HepG2 (cell line): ENCODE measurements around the gene PARVB. TPM values are rescaled to one million over a fixed set of nuclear protein-coding genes. Genes with fewer than 3 reads are reported as not detected.

Experiments
- ATAC-seq: fragments of 200-7000 bp; cut with Tn5 transposase; 3 replicates; pipeline ENCODE4 v1.9.1; 2020; ENCODE audit warnings: mild to moderate bottlenecking, moderate library complexity
- BruUV-seq: library from RNA; stranded (reverse); fragments of 400-500 nt; replicated peaks from 2 replicates; lab custom pipeline; 2021; lab: Mats Ljungman, UMichigan
- CTCF ChIA-PET: fragments of 300-600 bp; formaldehyde crosslinking; extraction: SDS; loops from one replicate; lab custom pipeline; 2021; ENCODE audit warnings: low total read pairs, inconsistent platforms, low intra/inter-chr PET ratio; lab: Yijun Ruan, JAX
- POLR2A ChIA-PET: fragments of 350-600 bp; sonication (Branson Sonifier 250); formaldehyde crosslinking; loops from one replicate; lab custom pipeline; 2020; ENCODE audit warnings: antibody characterized with exemption, inconsistent platforms; lab: Yijun Ruan, JAX
- DNase-seq: peaks from one replicate; pipeline ENCODE4 v3.0.0-alpha.2; 2015; ENCODE audit warnings: low spot score
- FAIRE-seq: peaks from 3 replicates; lab custom pipeline; 2011; peaks lifted over from hg19 to GRCh38; lab: Jason Lieb, UNC
- H2AFZ ChIP-seq: one replicate; pipeline ENCODE4 v1.6.1; 2011; ENCODE audit warnings: low read length, inconsistent platforms
- H3K27ac ChIP-seq: fragments of 300-600 bp; 3 replicates; pipeline ENCODE4 v1.8.0; 2011; ENCODE audit warnings: mixed run types, mild to moderate bottlenecking, mixed read lengths, low read length, inconsistent platforms; ENCODE audit not compliant: insufficient read depth; ENCODE audit errors: extremely low read length
- H3K27me3 ChIP-seq, 2 experiments: fragments of 200-600 bp in 1 of 2; 2 replicates in 1 of 2; 3 replicates in 1 of 2; pipeline versions ENCODE4 v1.6.0 to v1.8.0; 2011; ENCODE audit warnings: low read length in 2 of 2, mild to moderate bottlenecking in 2 of 2, moderate library complexity in 2 of 2, inconsistent platforms in 1 of 2; ENCODE audit not compliant: insufficient read depth in 2 of 2, control insufficient read depth in 1 of 2
- H3K36me3 ChIP-seq, 2 experiments: fragments of 200-600 bp in 1 of 2; replicated peaks in 1 of 2; 2 replicates in 1 of 2; 3 replicates in 1 of 2; pipeline versions ENCODE4 v1.5.1 to v1.8.0; 2011; ENCODE audit warnings: low read length in 2 of 2, inconsistent platforms in 1 of 2; ENCODE audit not compliant: insufficient read depth in 2 of 2, control insufficient read depth in 1 of 2
- H3K4me1 ChIP-seq: 2 replicates; pipeline ENCODE4 v1.5.1; 2012; ENCODE audit warnings: low read length, inconsistent platforms; ENCODE audit not compliant: insufficient read depth
- H3K4me2 ChIP-seq: 2 replicates; pipeline ENCODE4 v1.6.0; 2011; ENCODE audit warnings: low read depth, low read length, inconsistent platforms
- H3K4me3 ChIP-seq, 3 experiments: fragments of 200-600 bp in 1 of 3; sonication (generic), shearing (Covaris generic) in 1 of 3; replicated peaks in 1 of 3; 2 replicates each; pipeline ENCODE4 v1.5.1; 2011 to 2016; ENCODE audit warnings: low read length in 3 of 3, inconsistent platforms in 2 of 3, low read depth in 2 of 3, mild to moderate bottlenecking in 2 of 3, control low read depth in 1 of 3, mixed read lengths in 1 of 3; ENCODE audit not compliant: insufficient read depth in 1 of 3
- H3K79me2 ChIP-seq: one replicate; pipeline ENCODE4 v1.6.1; 2011; ENCODE audit warnings: low read length, inconsistent platforms; ENCODE audit not compliant: insufficient read depth
- H3K9ac ChIP-seq: 2 replicates; pipeline ENCODE4 v1.6.0; 2011; ENCODE audit warnings: mild to moderate bottlenecking, low read depth, low read length, inconsistent platforms; ENCODE audit not compliant: insufficient read depth
- H3K9me3 ChIP-seq: 2 replicates; pipeline ENCODE4 v1.5.1; 2012; ENCODE audit warnings: mild to moderate bottlenecking, low read length
- H4K20me1 ChIP-seq: 2 replicates; pipeline ENCODE4 v1.6.0; 2011; ENCODE audit warnings: inconsistent platforms, mild to moderate bottlenecking, low read length, moderate library complexity; ENCODE audit not compliant: insufficient read depth
- CENPX ChIP-seq: sonication (generic); formaldehyde crosslinking; IDR thresholded peaks from 2 replicates; pipeline ENCODE4 v1.9.0; 2021; ENCODE audit warnings: mild to moderate bottlenecking, missing genetic modification reagents, moderate library complexity
- E2F2 ChIP-seq: sonication (generic); formaldehyde crosslinking; IDR thresholded peaks from 2 replicates; pipeline ENCODE4 v1.4.0; 2020; ENCODE audit warnings: missing genetic modification reagents, borderline replicate concordance
- FOXJ3 ChIP-seq: sonication (generic); formaldehyde crosslinking; IDR thresholded peaks from 2 replicates; pipeline ENCODE4 v1.4.0; 2020; ENCODE audit warnings: missing genetic modification reagents, mild to moderate bottlenecking, borderline replicate concordance
- GLI4 ChIP-seq: sonication (generic); formaldehyde crosslinking; IDR thresholded peaks from 2 replicates; pipeline ENCODE4 v1.5.1; 2020; ENCODE audit warnings: missing genetic modification reagents, mild to moderate bottlenecking, moderate library complexity, borderline replicate concordance
- HDAC2 ChIP-seq: sonication (generic); formaldehyde crosslinking; IDR thresholded peaks from 2 replicates; pipeline ENCODE4 v1.4.0; 2020; ENCODE audit warnings: missing genetic modification reagents
- NFATC3 ChIP-seq: sonication (generic); formaldehyde crosslinking; IDR thresholded peaks from 2 replicates; pipeline ENCODE4 v1.5.1; 2020; ENCODE audit warnings: mild to moderate bottlenecking, missing genetic modification reagents
- RARA ChIP-seq: IDR thresholded peaks from 2 replicates; pipeline ENCODE4 v1.6.1; 2016; ENCODE audit warnings: missing genetic modification reagents, missing compliant biosample characterization
- SALL1 ChIP-seq: sonication (generic); formaldehyde crosslinking; IDR thresholded peaks from 2 replicates; pipeline ENCODE4 v1.8.0; 2022; ENCODE audit warnings: mild to moderate bottlenecking, missing genetic modification reagents
- ZBTB7B ChIP-seq: sonication (generic); formaldehyde crosslinking; IDR thresholded peaks from 2 replicates; pipeline ENCODE4 v1.4.0; 2020; ENCODE audit warnings: missing genetic modification reagents
- ZFP82 ChIP-seq: sonication (generic); formaldehyde crosslinking; IDR thresholded peaks from 2 replicates; pipeline ENCODE4 v1.5.1; 2020; ENCODE audit warnings: mild to moderate bottlenecking, missing genetic modification reagents, borderline replicate concordance
- ZNF260 ChIP-seq: sonication (generic); formaldehyde crosslinking; IDR thresholded peaks from 2 replicates; pipeline ENCODE4 v1.4.0; 2020; ENCODE audit warnings: missing genetic modification reagents, low read depth, mild to moderate bottlenecking, borderline replicate concordance
- ZNF883 ChIP-seq: sonication (generic); formaldehyde crosslinking; IDR thresholded peaks from 2 replicates; pipeline ENCODE4 v1.5.1; 2020; ENCODE audit warnings: mild to moderate bottlenecking, missing genetic modification reagents; ENCODE audit errors: not compliant biosample characterization
- WGBS: methylation state at CpG from one replicate; pipeline ENCODE4 v1.1.6; 2017; ENCODE audit warnings: low lambda C conversion rate; 5-methylcytosine and 5-hydroxymethylcytosine counted together
- in situ Hi-C: cut with HindIII; loops from 2 replicates; pipeline ENCODE4 v1.10.0; 2017; ENCODE audit warnings: low pct_unique_long_range_greater_than_20kb; ENCODE audit not compliant: extremely low pct_ligation_motif_present
- intact Hi-C: fragments of 100-400 bp; cut with micrococcal nuclease; formaldehyde crosslinking; loops from one replicate; pipeline ENCODE4 v1.10.0; 2022; ENCODE audit not compliant: unreplicated experiment
- polyA plus RNA-seq, 8 experiments: library from polyadenylated mRNA; depleted of rRNA in 3 of 8; stranded (reverse) in 7 of 8; unstranded in 1 of 8; fragments of >200 nt; fragmentation: Illumina TruSeq in 4 of 8; extraction: Trizol in 4 of 8; gene quantifications; 2 replicates each; pipeline versions ENCODE4 v1.2.1 to v1.2.3, GENCODE V29; 2011 to 2016; ENCODE audit warnings: low read depth in 4 of 8, missing spikeins in 1 of 8, mixed read lengths in 1 of 8; ENCODE audit not compliant: insufficient read depth in 1 of 8
- total RNA-seq, 5 experiments: library from RNA; depleted of rRNA; stranded (reverse); fragments of >200 nt; fragmentation: Illumina TruSeq; extraction: Trizol; gene quantifications; 2 replicates each; pipeline ENCODE4 v1.2.3, GENCODE V29; 2016; ENCODE audit warnings: low read depth in 1 of 5
- TF ChIP-seq, protein P1 (sequence below): IDR thresholded peaks from 2 replicates; pipeline ENCODE4 v1.4.0; 2020; ENCODE audit warnings: mild to moderate bottlenecking, missing genetic modification reagents
- TF ChIP-seq, protein P2 (sequence below): sonication (generic); formaldehyde crosslinking; IDR thresholded peaks from 2 replicates; pipeline ENCODE4 v1.5.1; 2020; ENCODE audit warnings: mild to moderate bottlenecking, missing genetic modification reagents, borderline replicate concordance

Gene PARVB
- total and polyA plus RNA-seq, 2 of the 13 experiments (the other 11 are each of a cell fraction or from before 2014, with no cell fraction given): 0.11 to 0.15 TPM

DNA sequence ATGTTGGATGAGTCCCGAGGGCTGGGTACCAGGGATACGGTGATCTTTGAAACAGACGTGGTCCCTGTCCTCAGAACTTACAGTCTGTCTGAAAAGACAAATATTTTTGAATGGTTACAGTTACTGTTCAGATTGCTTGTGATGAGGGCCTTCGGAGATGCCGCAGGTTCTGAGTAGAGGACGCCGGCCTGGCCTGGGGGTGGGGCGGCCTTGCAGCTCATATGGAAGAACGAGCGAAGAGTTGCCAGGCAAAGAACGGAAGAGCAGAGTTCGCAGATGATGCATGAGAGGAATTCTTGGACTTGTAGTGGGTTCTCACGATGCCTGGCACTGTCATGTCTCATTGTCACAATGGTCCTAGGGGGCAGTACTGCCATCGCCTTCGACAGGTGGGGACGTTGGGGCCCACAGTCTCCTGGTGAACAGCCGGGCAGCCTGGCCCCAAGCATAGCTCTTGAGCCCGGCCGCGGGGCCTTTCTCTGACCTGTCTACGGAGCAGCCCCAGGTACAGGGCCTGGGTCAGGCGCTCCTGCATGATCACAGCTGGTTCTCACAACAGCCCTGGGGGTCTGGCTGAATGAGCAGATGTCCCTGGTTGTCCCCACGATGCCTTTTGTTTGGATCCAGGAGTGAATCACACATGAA, 95.7 kb downstream of the PARVB start:
- no peaks in the 10 kb centered on the region for H4K20me1 ChIP-seq
- 53% methylated on average over 21 of the region's 23 CpGs for WGBS
- no peaks in the 10 kb centered on the region for H3K36me3 ChIP-seq
- H3K4me1 ChIP-seq: no peaks in the 10 kb centered on the region
- no peaks in the 10 kb centered on the region for H3K9me3 ChIP-seq
- in situ Hi-C loops: no loop called here
- no peak overlapping the region for H3K4me2 ChIP-seq
- H3K27ac ChIP-seq: no peak overlapping the region
- intact Hi-C loops: no loop called here
- H2AFZ ChIP-seq: no peak overlapping the region
- FAIRE-seq (no peak), ATAC-seq (no peak), DNase-seq (no peak)
- ChIA-PET CTCF (no interaction called here), POLR2A (no interaction called here)
- no TSS peak for BruUV-seq
- no peaks in the 10 kb centered on the region; a peak in 1 of 5 replicates for H3K27me3 ChIP-seq
- H3K4me3 ChIP-seq: no peak overlapping the region
- no peak overlapping the region for H3K9ac ChIP-seq
- H3K79me2 ChIP-seq: no peaks in the 10 kb centered on the region
- TF ChIP-seq FOXJ3 (CRISPR knock-in tag): no peak
- TF ChIP-seq GLI4 (CRISPR knock-in tag): no peak
- no peak for TF ChIP-seq CENPX
- TF ChIP-seq NFATC3: no peak
- TF ChIP-seq, protein P1, sequence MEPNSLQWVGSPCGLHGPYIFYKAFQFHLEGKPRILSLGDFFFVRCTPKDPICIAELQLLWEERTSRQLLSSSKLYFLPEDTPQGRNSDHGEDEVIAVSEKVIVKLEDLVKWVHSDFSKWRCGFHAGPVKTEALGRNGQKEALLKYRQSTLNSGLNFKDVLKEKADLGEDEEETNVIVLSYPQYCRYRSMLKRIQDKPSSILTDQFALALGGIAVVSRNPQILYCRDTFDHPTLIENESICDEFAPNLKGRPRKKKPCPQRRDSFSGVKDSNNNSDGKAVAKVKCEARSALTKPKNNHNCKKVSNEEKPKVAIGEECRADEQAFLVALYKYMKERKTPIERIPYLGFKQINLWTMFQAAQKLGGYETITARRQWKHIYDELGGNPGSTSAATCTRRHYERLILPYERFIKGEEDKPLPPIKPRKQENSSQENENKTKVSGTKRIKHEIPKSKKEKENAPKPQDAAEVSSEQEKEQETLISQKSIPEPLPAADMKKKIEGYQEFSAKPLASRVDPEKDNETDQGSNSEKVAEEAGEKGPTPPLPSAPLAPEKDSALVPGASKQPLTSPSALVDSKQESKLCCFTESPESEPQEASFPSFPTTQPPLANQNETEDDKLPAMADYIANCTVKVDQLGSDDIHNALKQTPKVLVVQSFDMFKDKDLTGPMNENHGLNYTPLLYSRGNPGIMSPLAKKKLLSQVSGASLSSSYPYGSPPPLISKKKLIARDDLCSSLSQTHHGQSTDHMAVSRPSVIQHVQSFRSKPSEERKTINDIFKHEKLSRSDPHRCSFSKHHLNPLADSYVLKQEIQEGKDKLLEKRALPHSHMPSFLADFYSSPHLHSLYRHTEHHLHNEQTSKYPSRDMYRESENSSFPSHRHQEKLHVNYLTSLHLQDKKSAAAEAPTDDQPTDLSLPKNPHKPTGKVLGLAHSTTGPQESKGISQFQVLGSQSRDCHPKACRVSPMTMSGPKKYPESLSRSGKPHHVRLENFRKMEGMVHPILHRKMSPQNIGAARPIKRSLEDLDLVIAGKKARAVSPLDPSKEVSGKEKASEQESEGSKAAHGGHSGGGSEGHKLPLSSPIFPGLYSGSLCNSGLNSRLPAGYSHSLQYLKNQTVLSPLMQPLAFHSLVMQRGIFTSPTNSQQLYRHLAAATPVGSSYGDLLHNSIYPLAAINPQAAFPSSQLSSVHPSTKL: no peak
- no peak for TF ChIP-seq RARA (CRISPR knock-in tag)
- no peak for TF ChIP-seq SALL1 (CRISPR knock-in tag)
- no peak for TF ChIP-seq HDAC2
- TF ChIP-seq E2F2: no peak
- TF ChIP-seq ZNF883: no peak
- no peak for TF ChIP-seq ZBTB7B (CRISPR knock-in tag)
- TF ChIP-seq, protein P2, sequence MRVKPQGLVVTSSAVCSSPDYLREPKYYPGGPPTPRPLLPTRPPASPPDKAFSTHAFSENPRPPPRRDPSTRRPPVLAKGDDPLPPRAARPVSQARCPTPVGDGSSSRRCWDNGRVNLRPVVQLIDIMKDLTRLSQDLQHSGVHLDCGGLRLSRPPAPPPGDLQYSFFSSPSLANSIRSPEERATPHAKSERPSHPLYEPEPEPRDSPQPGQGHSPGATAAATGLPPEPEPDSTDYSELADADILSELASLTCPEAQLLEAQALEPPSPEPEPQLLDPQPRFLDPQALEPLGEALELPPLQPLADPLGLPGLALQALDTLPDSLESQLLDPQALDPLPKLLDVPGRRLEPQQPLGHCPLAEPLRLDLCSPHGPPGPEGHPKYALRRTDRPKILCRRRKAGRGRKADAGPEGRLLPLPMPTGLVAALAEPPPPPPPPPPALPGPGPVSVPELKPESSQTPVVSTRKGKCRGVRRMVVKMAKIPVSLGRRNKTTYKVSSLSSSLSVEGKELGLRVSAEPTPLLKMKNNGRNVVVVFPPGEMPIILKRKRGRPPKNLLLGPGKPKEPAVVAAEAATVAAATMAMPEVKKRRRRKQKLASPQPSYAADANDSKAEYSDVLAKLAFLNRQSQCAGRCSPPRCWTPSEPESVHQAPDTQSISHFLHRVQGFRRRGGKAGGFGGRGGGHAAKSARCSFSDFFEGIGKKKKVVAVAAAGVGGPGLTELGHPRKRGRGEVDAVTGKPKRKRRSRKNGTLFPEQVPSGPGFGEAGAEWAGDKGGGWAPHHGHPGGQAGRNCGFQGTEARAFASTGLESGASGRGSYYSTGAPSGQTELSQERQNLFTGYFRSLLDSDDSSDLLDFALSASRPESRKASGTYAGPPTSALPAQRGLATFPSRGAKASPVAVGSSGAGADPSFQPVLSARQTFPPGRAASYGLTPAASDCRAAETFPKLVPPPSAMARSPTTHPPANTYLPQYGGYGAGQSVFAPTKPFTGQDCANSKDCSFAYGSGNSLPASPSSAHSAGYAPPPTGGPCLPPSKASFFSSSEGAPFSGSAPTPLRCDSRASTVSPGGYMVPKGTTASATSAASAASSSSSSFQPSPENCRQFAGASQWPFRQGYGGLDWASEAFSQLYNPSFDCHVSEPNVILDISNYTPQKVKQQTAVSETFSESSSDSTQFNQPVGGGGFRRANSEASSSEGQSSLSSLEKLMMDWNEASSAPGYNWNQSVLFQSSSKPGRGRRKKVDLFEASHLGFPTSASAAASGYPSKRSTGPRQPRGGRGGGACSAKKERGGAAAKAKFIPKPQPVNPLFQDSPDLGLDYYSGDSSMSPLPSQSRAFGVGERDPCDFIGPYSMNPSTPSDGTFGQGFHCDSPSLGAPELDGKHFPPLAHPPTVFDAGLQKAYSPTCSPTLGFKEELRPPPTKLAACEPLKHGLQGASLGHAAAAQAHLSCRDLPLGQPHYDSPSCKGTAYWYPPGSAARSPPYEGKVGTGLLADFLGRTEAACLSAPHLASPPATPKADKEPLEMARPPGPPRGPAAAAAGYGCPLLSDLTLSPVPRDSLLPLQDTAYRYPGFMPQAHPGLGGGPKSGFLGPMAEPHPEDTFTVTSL (CRISPR knock-in tag): no peak
- no peak for TF ChIP-seq ZFP82 (CRISPR knock-in tag)
- no peak for TF ChIP-seq ZNF260 (CRISPR knock-in tag)
